ENCODE results near the gene TPRG1L. TPM values are rescaled to one million over a fixed set of nuclear protein-coding genes. Genes with fewer than 3 reads are reported as not detected.
"Not testable (repeated sequence)": the region's sequence is repeated elsewhere in the genome, so short reads cannot be mapped to it uniquely, and the experiment has no call there.

Gene TPRG1L
- total and polyA plus RNA-seq, 7 experiments from 2014 or later, result 15.6 to 61.4 (median 44.0) TPM

DNA sequence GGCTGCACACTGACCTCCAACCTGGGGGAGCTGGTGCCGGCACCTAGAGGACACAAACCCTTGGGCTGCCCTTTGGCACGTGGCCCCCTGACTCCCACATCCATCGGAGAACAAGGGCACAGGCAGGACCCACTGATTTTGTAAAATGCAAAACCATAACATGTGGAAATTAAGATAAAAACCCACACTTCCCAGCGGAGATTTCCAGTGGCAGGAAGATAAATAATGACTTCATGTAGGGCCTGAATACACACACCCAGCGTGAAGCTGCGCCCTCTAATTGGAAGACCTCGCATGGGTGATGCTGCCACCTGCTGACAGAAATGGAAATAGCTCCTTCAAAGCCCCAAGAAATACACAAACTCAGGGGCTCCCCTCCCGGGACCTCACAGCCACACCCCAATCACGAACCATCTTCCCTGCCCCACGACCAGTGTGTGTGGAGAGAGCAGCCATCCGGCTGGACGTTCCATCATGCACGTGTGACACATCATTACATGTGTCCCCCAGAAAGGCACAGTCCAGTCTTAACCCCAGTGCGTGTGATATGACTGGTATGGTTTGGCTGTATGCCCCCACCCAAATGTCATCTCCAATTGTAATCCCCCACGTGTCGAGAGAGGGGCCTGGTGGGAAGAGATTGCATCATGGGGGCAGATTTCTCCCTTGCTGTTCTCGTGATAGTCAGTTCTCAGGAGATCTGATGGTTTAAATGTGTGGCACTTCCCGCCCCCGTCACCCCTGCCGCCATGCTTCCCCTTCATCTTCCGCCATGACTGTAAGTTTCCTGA lies 5.7 kb upstream of the TPRG1L start:
- H3K4me3 ChIP-seq (ENCODE audit: low read length), result no peak overlapping the region
- no peaks in the 10 kb centered on the region for H3K27me3 ChIP-seq (ENCODE audit: control insufficient read depth in 2 of 2, insufficient read depth in 2 of 2, low read length in 2 of 2)
- intact Hi-C loops (cut with micrococcal nuclease), result loop anchor here (1.0 kb wide), 4 partner anchors 54 to 166 kb away; no protein-coding TSS in a partner anchor
- H3K27me3 Mint-ChIP-seq, result peaks cover 0 to 14% (median 6%) of the 10 kb centered on the region in 5 donors
- H3K4me3 Mint-ChIP-seq, result peak overlapping the region in 2 of 10 donors; percentile 17 to 37
- peaks cover 11 to 15% of the 10 kb centered on the region in 2 donors for H3K4me1 ChIP-seq (ENCODE audit: control insufficient read depth in 2 of 2, insufficient read depth in 2 of 2, low read length in 2 of 2)
- no peaks in the 10 kb centered on the region for H3K36me3 Mint-ChIP-seq
- peak; percentile 47 to 82 (median 75) for DNase-seq
- no peak overlapping the region for H3K27ac ChIP-seq (ENCODE audit: low read depth, low read length)
- no peaks in the 10 kb centered on the region for H3K36me3 ChIP-seq (ENCODE audit: control insufficient read depth in 2 of 3, insufficient read depth in 3 of 3, low read length in 3 of 3)
- peak overlapping the region in 2 of 9 donors; percentile 1 to 59 for H3K27ac Mint-ChIP-seq
- POLR2A ChIA-PET, result interaction anchor here (0.7 to 0.9 kb wide), 4 partner anchors 9 to 127 kb away, joined by 3 read pairs; no protein-coding TSS in a partner anchor
- peak; percentile 96 for ATAC-seq
- H3K9me3 Mint-ChIP-seq, result no peaks in the 10 kb centered on the region
- peaks cover 19 to 46% (median 34%) of the 10 kb centered on the region in 7 donors for H3K4me1 Mint-ChIP-seq
- CTCF ChIA-PET, result interaction anchor here (0.6 to 5.3 kb wide), 19 partner anchors 10 to 1486 kb away, joined by 3 to 39 read pairs (median 4); no protein-coding TSS in a partner anchor
- no peaks in the 10 kb centered on the region for H3K9me3 ChIP-seq (ENCODE audit: control insufficient read depth in 2 of 3, low read length in 3 of 3)

DNA sequence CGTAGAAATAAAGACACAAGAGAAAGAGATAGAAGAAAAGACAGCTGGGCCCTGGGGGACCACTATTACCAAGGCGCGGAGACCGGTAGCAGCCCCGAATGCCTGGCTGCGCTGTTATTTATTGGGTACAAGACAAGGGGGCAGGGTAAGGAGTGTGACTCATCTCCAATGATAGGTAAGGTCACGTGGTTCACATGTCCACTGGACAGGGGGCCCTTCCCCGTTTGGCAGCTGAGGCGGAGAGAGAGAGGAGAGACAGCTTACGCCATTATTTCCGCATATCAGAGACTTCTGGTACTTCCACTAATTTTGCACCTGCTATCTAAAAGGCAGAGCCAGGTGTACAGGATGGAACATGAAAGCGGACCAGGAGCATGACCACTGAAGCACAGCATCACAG lies 4.1 kb upstream of the TPRG1L start:
- H3K9me3 ChIP-seq (ENCODE audit: control insufficient read depth in 2 of 3, low read length in 3 of 3), result no peaks in the 10 kb centered on the region
- peaks cover 0 to 5% (median 0%) of the 10 kb centered on the region in 3 experiments for H3K36me3 ChIP-seq (ENCODE audit: control insufficient read depth in 2 of 3, insufficient read depth in 3 of 3, low read length in 3 of 3)
- Mint-ChIP-seq H3K4me3 (no peak overlapping the region), H3K36me3 (peaks cover 0 to 4% (median 0%) of the 10 kb centered on the region in 5 donors), H3K27ac (peak overlapping the region in 4 of 9 donors; percentile 12 to 77 (median 64)), H3K9me3 (peaks cover 0 to 2% (median 0%) of the 10 kb centered on the region in 11 donors), H3K27me3 (peaks cover 0 to 13% (median 0%) of the 10 kb centered on the region in 5 donors), H3K4me1 (peaks cover 27 to 56% (median 41%) of the 10 kb centered on the region in 7 donors)
- intact Hi-C loops (cut with micrococcal nuclease), result loop anchor here (5.0 to 10.0 kb wide), 3 partner anchors 33 to 1096 kb away; partner anchors contain the start of genes PANK4 (in 1 of the 2) and SMIM1 (in 1 of the 2)
- H3K27ac ChIP-seq (ENCODE audit: low read depth, low read length), result no peak overlapping the region
- DNase-seq (no peak), ATAC-seq (no peak)
- POLR2A ChIA-PET, result interaction anchor here (0.6 to 1.3 kb wide), 5 partner anchors 9 to 130 kb away, joined by 3 to 5 read pairs (median 3); partner anchors contain the start of gene MEGF6
- H3K4me1 ChIP-seq (ENCODE audit: control insufficient read depth in 2 of 2, insufficient read depth in 2 of 2, low read length in 2 of 2), result peaks cover 15 to 20% of the 10 kb centered on the region in 2 donors
- no peak overlapping the region for H3K4me3 ChIP-seq (ENCODE audit: low read length)
- CTCF ChIA-PET, result interaction anchor here (0.9 to 5.3 kb wide), 7 partner anchors 7 to 168 kb away, joined by 3 to 39 read pairs (median 6); partner anchors contain the start of gene MEGF6
- H3K27me3 ChIP-seq (ENCODE audit: control insufficient read depth in 2 of 2, insufficient read depth in 2 of 2, low read length in 2 of 2), result no peaks in the 10 kb centered on the region

- H3K4me3 Mint-ChIP-seq; H3K27me3 ChIP-seq (ENCODE audit: control insufficient read depth in 2 of 2, insufficient read depth in 2 of 2, low read length in 2 of 2); H3K36me3 ChIP-seq (ENCODE audit: control insufficient read depth in 2 of 3, insufficient read depth in 3 of 3, low read length in 3 of 3); H3K9me3 ChIP-seq (ENCODE audit: control insufficient read depth in 2 of 3, low read length in 3 of 3); H3K27ac ChIP-seq (ENCODE audit: low read depth, low read length); DNase-seq; H3K4me3 ChIP-seq (ENCODE audit: low read length); ATAC-seq; H3K9me3 Mint-ChIP-seq; H3K36me3 Mint-ChIP-seq: not testable (repeated sequence)
- ChIA-PET POLR2A (interaction anchor here (0.6 to 1.3 kb wide), 5 partner anchors 9 to 130 kb away, joined by 3 to 5 read pairs (median 3); partner anchors contain the start of gene MEGF6), CTCF (interaction anchor here (0.6 to 5.3 kb wide), 7 partner anchors 37 to 173 kb away, joined by 3 to 39 read pairs (median 3); no protein-coding TSS in a partner anchor)
- Mint-ChIP-seq H3K27ac (peak overlapping the region in 5 of 9 donors; percentile 22 to 97 (median 28)), H3K27me3 (peaks cover 0 to 13% (median 0%) of the 10 kb centered on the region in 5 donors), H3K4me1 (peaks cover 32 to 61% (median 46%) of the 10 kb centered on the region in 7 donors)
- intact Hi-C loops (cut with micrococcal nuclease), result loop anchor here (5.0 to 10.0 kb wide), 3 partner anchors 34 to 1096 kb away; partner anchors contain the start of genes PANK4 (in 1 of the 2) and SMIM1 (in 1 of the 2)
- H3K4me1 ChIP-seq (ENCODE audit: control insufficient read depth in 2 of 2, insufficient read depth in 2 of 2, low read length in 2 of 2), result peaks cover 20 to 25% of the 10 kb centered on the region in 2 donors
These were observed 3.6 kb upstream of the TPRG1L start for GRCh38 chr1:3621151-3621671.

- ChIA-PET POLR2A (interaction anchor here (1.1 kb wide), 1 partner anchor 10 kb away, joined by 3 read pairs; the partner anchor contains the start of gene MEGF6), CTCF (interaction anchor here (0.9 to 5.3 kb wide), 7 partner anchors 57 to 173 kb away, joined by 3 to 39 read pairs (median 3); no protein-coding TSS in a partner anchor)
- H3K4me1 Mint-ChIP-seq, result peaks cover 33 to 63% (median 48%) of the 10 kb centered on the region in 7 donors
- H3K27ac Mint-ChIP-seq, result peak overlapping the region in 7 of 9 donors; percentile 7 to 98 (median 66)
- H3K27me3 Mint-ChIP-seq, result peaks cover 0 to 13% (median 0%) of the 10 kb centered on the region in 5 donors
- H3K9me3 Mint-ChIP-seq; ATAC-seq; H3K27me3 ChIP-seq (ENCODE audit: control insufficient read depth in 2 of 2, insufficient read depth in 2 of 2, low read length in 2 of 2); H3K36me3 Mint-ChIP-seq; H3K27ac ChIP-seq (ENCODE audit: low read depth, low read length); H3K4me3 ChIP-seq (ENCODE audit: low read length); H3K9me3 ChIP-seq (ENCODE audit: control insufficient read depth in 2 of 3, low read length in 3 of 3); H3K36me3 ChIP-seq (ENCODE audit: control insufficient read depth in 2 of 3, insufficient read depth in 3 of 3, low read length in 3 of 3); DNase-seq: not testable (repeated sequence)
- peak overlapping the region in 9 of 10 donors; percentile 35 to 99 (median 93) for H3K4me3 Mint-ChIP-seq
- intact Hi-C loops (cut with micrococcal nuclease), result loop anchor here (5.0 to 10.0 kb wide), 3 partner anchors 35 to 1097 kb away; partner anchors contain the start of genes PANK4 (in 1 of the 2) and SMIM1 (in 1 of the 2)
- H3K4me1 ChIP-seq (ENCODE audit: control insufficient read depth in 2 of 2, insufficient read depth in 2 of 2, low read length in 2 of 2), result peaks cover 22 to 26% of the 10 kb centered on the region in 2 donors
These were observed 2.7 kb upstream of the TPRG1L start for GRCh38 chr1:3622102-3622501.

DNA sequence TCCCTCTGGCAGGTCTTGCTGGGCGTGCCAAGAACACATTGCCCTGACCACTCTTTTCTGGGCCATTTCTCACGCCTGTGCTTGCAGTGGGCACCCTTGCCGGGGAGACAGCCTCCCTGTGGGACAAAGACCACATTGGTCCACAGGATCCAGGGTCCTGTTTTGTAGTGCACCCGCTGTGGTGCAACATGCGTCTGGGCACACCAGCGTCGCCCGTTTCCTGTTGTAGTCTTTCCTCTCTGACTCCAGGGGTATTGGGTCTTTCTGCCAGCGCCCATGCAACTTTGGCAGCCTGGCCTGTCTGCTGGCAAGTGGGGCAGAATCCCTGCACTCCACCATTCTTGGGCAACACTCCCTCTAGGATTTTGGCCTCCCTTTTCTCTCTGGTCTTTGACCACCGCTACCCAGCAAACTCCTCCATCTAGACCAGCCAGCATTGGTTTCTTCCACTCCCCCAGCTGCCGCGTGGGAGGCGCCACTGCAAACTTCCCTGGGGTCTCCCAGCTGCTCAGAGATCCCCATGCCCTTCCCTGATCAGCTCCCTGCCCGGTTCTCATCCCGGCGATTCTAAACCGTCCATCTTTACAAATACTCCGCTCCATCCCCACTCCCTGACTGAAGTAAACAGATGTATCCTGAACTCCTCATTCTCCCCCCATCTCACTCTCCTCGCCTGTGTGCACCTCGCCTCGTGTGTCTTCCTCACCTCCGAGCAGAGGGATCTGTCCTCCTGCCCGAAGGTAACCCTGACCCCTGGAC lies 1.2 kb upstream of the TPRG1L start:
- H3K27me3 ChIP-seq (ENCODE audit: control insufficient read depth in 2 of 2, insufficient read depth in 2 of 2, low read length in 2 of 2), result no peaks in the 10 kb centered on the region
- Mint-ChIP-seq H3K9me3 (peaks cover 0 to 2% (median 0%) of the 10 kb centered on the region in 11 donors), H3K27ac (peak overlapping the region; percentile 92 to 98 (median 96)), H3K36me3 (peaks cover 0 to 4% (median 0%) of the 10 kb centered on the region in 5 donors), H3K4me1 (peaks cover 33 to 63% (median 48%) of the 10 kb centered on the region in 7 donors), H3K27me3 (peaks cover 0 to 13% (median 0%) of the 10 kb centered on the region in 5 donors), H3K4me3 (peak overlapping the region; percentile 91 to 99 (median 96))
- peaks cover 0 to 19% (median 6%) of the 10 kb centered on the region in 3 experiments for H3K36me3 ChIP-seq (ENCODE audit: control insufficient read depth in 2 of 3, insufficient read depth in 3 of 3, low read length in 3 of 3)
- ChIA-PET POLR2A (interaction anchor here (0.8 to 1.6 kb wide), 5 partner anchors 8 to 137 kb away, joined by 3 to 7 read pairs (median 4); partner anchors contain the start of gene WRAP73), CTCF (interaction anchor here (1.1 to 5.3 kb wide), 2 partner anchors 133 to 171 kb away, joined by 3 to 39 read pairs; no protein-coding TSS in a partner anchor)
- H3K27ac ChIP-seq (ENCODE audit: low read depth, low read length), result peak overlapping the region; percentile 78
- intact Hi-C loops (cut with micrococcal nuclease), result loop anchor here (1.0 to 10.0 kb wide), 7 partner anchors 27 to 1099 kb away; partner anchors contain the start of genes C1orf174 (in 2 of the 2), WRAP73 (in 2 of the 2), PANK4 (in 1 of the 2) and SMIM1 (in 1 of the 2)
- DNase-seq, result peak in 1 of 9 donors; percentile 17
- no peak for ATAC-seq
- peak overlapping the region; percentile 95 for H3K4me3 ChIP-seq (ENCODE audit: low read length)
- H3K9me3 ChIP-seq (ENCODE audit: control insufficient read depth in 2 of 3, low read length in 3 of 3), result no peaks in the 10 kb centered on the region
- H3K4me1 ChIP-seq (ENCODE audit: control insufficient read depth in 2 of 2, insufficient read depth in 2 of 2, low read length in 2 of 2), result peaks cover 22 to 26% of the 10 kb centered on the region in 2 donors
